ENCODE measurements around the gene EFCAB13.

Gene EFCAB13

GRCh38 chr17:47278561-47278960 is 45.2 kb upstream of the EFCAB13 start:
- no peak for TF ChIP-seq CTCF (conservative IDR thresholded peaks at IDR 0.05; ENCODE audit: low read length)
- DNase-seq (ENCODE audit: low read depth): no peak
- H3K4me3 ChIP-seq (ENCODE audit: low read length): no peak overlapping the region

GRCh38 chr17:47279062-47279801 is 44.5 kb upstream of the EFCAB13 start:
- peak; percentile 99 for DNase-seq (ENCODE audit: low read depth)
- H3K4me3 ChIP-seq (ENCODE audit: low read length): no peak overlapping the region
- peak; percentile 67 for TF ChIP-seq CTCF (conservative IDR thresholded peaks at IDR 0.05; ENCODE audit: low read length)

- DNase-seq (ENCODE audit: low read depth): peak; percentile 40
- no peak overlapping the region for H3K4me3 ChIP-seq (ENCODE audit: low read length)
- TF ChIP-seq CTCF (conservative IDR thresholded peaks at IDR 0.05; ENCODE audit: low read length): no peak
These were observed 43.5 kb upstream of the EFCAB13 start for GRCh38 chr17:47280072-47280811.

- DNase-seq (ENCODE audit: low read depth): no peak
- TF ChIP-seq CTCF (conservative IDR thresholded peaks at IDR 0.05; ENCODE audit: low read length): no peak
- no peak overlapping the region for H3K4me3 ChIP-seq (ENCODE audit: low read length)
These were observed 42.5 kb upstream of the EFCAB13 start for GRCh38 chr17:47281216-47281615.

DNA sequence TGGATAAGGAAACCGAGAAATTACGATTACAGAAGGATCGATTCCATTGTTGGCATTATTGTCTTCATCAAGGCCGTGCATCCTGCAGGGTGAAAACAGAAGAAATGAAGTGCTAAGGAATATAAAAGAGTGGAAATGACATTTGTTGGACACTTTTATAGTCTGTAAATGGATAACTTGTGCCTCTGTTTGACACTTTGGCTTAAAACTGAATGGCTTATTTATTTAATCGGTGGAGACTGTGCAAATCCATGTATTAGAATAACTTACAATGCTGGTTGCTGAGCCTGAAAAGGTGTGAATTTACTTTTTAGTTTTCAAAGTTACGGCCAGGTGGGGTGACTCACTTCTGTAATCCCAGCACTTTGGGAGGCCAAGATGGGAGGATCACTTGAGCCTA is 38.8 kb upstream of the EFCAB13 start:
- H3K4me3 ChIP-seq (ENCODE audit: low read length): no peak overlapping the region
- DNase-seq (ENCODE audit: low read depth): no peak
- no peak for TF ChIP-seq CTCF (conservative IDR thresholded peaks at IDR 0.05; ENCODE audit: low read length)

GRCh38 chr17:47286198-47286914 is 37.4 kb upstream of the EFCAB13 start:
- DNase-seq (ENCODE audit: low read depth): peak; percentile 52
- H3K4me3 ChIP-seq (ENCODE audit: low read length): no peak overlapping the region
- TF ChIP-seq CTCF (conservative IDR thresholded peaks at IDR 0.05; ENCODE audit: low read length): no peak

All from AG10803 (cell line).